H1 (cell line): ENCODE data around the gene TMEM63A. TPM values are rescaled to one million over a fixed set of nuclear protein-coding genes. Genes with fewer than 3 reads are reported as not detected.
"Not testable (repeated sequence)": the region's sequence is repeated elsewhere in the genome, so short reads cannot be mapped to it uniquely, and the experiment has no call there.

Experiments
- CTCF ChIA-PET: fragments of 300-600 bp; sonication (Branson Sonifier 250); formaldehyde crosslinking; loops from one replicate; lab custom pipeline; 2021; ENCODE audit not compliant: partially characterized antibody; lab: Charles Lee
- POLR2A ChIA-PET: fragments of 300-600 bp; sonication (Branson Sonifier 250); formaldehyde crosslinking; loops from one replicate; lab custom pipeline; 2021; ENCODE audit warnings: inconsistent platforms; ENCODE audit not compliant: partially characterized antibody; lab: Charles Lee
- DNase-seq, 2 experiments: peaks; one replicate each; pipeline versions ENCODE4 v3.0.0 to v3.0.0-alpha.2; 2010 to 2022; ENCODE audit warnings: low spot score in 2 of 2, low read depth in 1 of 2, mixed read lengths in 1 of 2
- FAIRE-seq: peaks from 2 replicates; lab custom pipeline; 2011; peaks lifted over from hg19 to GRCh38; lab: Jason Lieb, UNC
- H2AFZ ChIP-seq: 2 replicates; pipeline ENCODE4 v1.8.1; 2012; ENCODE audit warnings: low read length, inconsistent platforms
- H2AK5ac ChIP-seq: 2 replicates; pipeline ENCODE4 v1.6.1; 2013; ENCODE audit warnings: low read depth, low read length
- H2BK120ac ChIP-seq: replicated peaks from 2 replicates; pipeline ENCODE3; 2013; ENCODE audit warnings: low read depth, low read length, inconsistent platforms
- H2BK12ac ChIP-seq: 2 replicates; pipeline ENCODE4 v1.6.1; 2013; ENCODE audit warnings: low read depth, low read length
- H2BK15ac ChIP-seq: 2 replicates; pipeline ENCODE4 v1.6.1; 2013; ENCODE audit warnings: low read length
- H2BK20ac ChIP-seq: 2 replicates; pipeline ENCODE4 v1.6.1; 2013; ENCODE audit warnings: low read length
- H2BK5ac ChIP-seq: 2 replicates; pipeline ENCODE4 v1.6.1; 2013; ENCODE audit warnings: low read depth, low read length
- H3K14ac ChIP-seq: 2 replicates; pipeline ENCODE4 v1.6.1; 2013; ENCODE audit warnings: inconsistent platforms; ENCODE audit not compliant: insufficient read length
- H3K18ac ChIP-seq: 2 replicates; pipeline ENCODE4 v1.6.1; 2013; ENCODE audit warnings: low read length; ENCODE audit errors: extremely low read depth
- H3K23ac ChIP-seq: 2 replicates; pipeline ENCODE4 v1.6.1; 2013; ENCODE audit warnings: inconsistent platforms; ENCODE audit not compliant: insufficient read length
- H3K23me2 ChIP-seq: 2 replicates; pipeline ENCODE4 v1.6.1; 2013; ENCODE audit warnings: low read depth, low read length
- H3K27ac ChIP-seq: 2 replicates; pipeline ENCODE4 v1.6.1; 2011; ENCODE audit warnings: low read depth, low read length, inconsistent platforms
- H3K27me3 ChIP-seq, 4 experiments: replicated peaks in 1 of 4; 1 replicate in 1 of 4; 2 replicates in 3 of 4; pipeline versions ENCODE4 v1.6.1 to v1.8.1; 2011 to 2013; ENCODE audit warnings: low read length in 3 of 4, mild to moderate bottlenecking in 3 of 4, inconsistent platforms in 2 of 4, mixed read lengths in 2 of 4, moderate library complexity in 1 of 4; ENCODE audit not compliant: control insufficient read depth in 3 of 4, insufficient read depth in 3 of 4; ENCODE audit errors: extremely low read depth in 1 of 4
- H3K36me3 ChIP-seq, 4 experiments: 2 replicates each; pipeline versions ENCODE4 v1.6.1 to v1.8.1; 2011 to 2013; ENCODE audit warnings: mild to moderate bottlenecking in 4 of 4, low read length in 3 of 4, moderate library complexity in 2 of 4, control low read depth in 1 of 4, inconsistent platforms in 1 of 4; ENCODE audit not compliant: insufficient read depth in 4 of 4, control insufficient read depth in 2 of 4
- H3K4ac ChIP-seq: replicated peaks from 2 replicates; pipeline ENCODE3; 2013; ENCODE audit warnings: low read length, low read depth, mixed read lengths, inconsistent platforms; ENCODE audit not compliant: insufficient read length
- H3K4me1 ChIP-seq, 4 experiments: replicated peaks in 1 of 4; 1 replicate in 1 of 4; 2 replicates in 3 of 4; pipeline versions ENCODE4 v1.6.1 to v1.8.1; 2011 to 2013; ENCODE audit warnings: low read length in 3 of 4, inconsistent platforms in 2 of 4, mixed read lengths in 1 of 4; ENCODE audit not compliant: insufficient read depth in 4 of 4, control insufficient read depth in 3 of 4
- H3K4me2 ChIP-seq, 2 experiments: 2 replicates each; pipeline versions ENCODE4 v1.6.1 to v1.8.1; 2011 to 2013; ENCODE audit warnings: low read depth in 2 of 2, low read length in 2 of 2, control low read depth in 1 of 2, inconsistent platforms in 1 of 2, mild to moderate bottlenecking in 1 of 2; ENCODE audit not compliant: insufficient read depth in 1 of 2
- H3K4me3 ChIP-seq, 4 experiments: fragments of 200-600, 300-600 bp in 1 of 4; sonication (generic), shearing (Covaris generic), sonication (Bioruptor Twin) in 1 of 4; 2 replicates each; pipeline versions ENCODE4 v1.5.1 to v1.8.1; 2011 to 2016; ENCODE audit warnings: low read length in 4 of 4, low read depth in 3 of 4, control low read depth in 2 of 4, inconsistent platforms in 2 of 4, mild to moderate bottlenecking in 2 of 4, mixed read lengths in 1 of 4, moderate library complexity in 1 of 4; ENCODE audit not compliant: insufficient read depth in 2 of 4; ENCODE audit errors: extremely low read depth in 1 of 4
- H3K56ac ChIP-seq: replicated peaks from 2 replicates; pipeline ENCODE3; 2013; ENCODE audit warnings: low read depth, mild to moderate bottlenecking, mixed read lengths, low read length, inconsistent platforms; ENCODE audit not compliant: insufficient read length
- H3K79me1 ChIP-seq: 2 replicates; pipeline ENCODE4 v1.6.1; 2013; ENCODE audit warnings: low read depth, low read length, control low read depth
- H3K79me2 ChIP-seq, 2 experiments: 2 replicates each; pipeline versions ENCODE4 v1.6.1 to v1.8.1; 2012 to 2013; ENCODE audit warnings: low read length in 2 of 2, mild to moderate bottlenecking in 2 of 2, inconsistent platforms in 1 of 2; ENCODE audit not compliant: insufficient read depth in 2 of 2, control insufficient read depth in 1 of 2
- H3K9ac ChIP-seq, 4 experiments: replicated peaks in 1 of 4; 1 replicate in 1 of 4; 2 replicates in 3 of 4; pipeline versions ENCODE4 v1.6.1 to v1.8.1; 2011 to 2013; ENCODE audit warnings: low read depth in 3 of 4, low read length in 3 of 4, control low read depth in 2 of 4, mild to moderate bottlenecking in 2 of 4, moderate library complexity in 2 of 4, inconsistent platforms in 1 of 4; ENCODE audit errors: extremely low read depth in 1 of 4
- H3K9me3 ChIP-seq, 2 experiments: 2 replicates each; pipeline versions ENCODE4 v1.6.1 to v1.8.1; 2012 to 2013; ENCODE audit warnings: mild to moderate bottlenecking in 2 of 2, moderate library complexity in 2 of 2, control low read depth in 1 of 2, inconsistent platforms in 1 of 2, low read depth in 1 of 2, low read length in 1 of 2, mixed read lengths in 1 of 2; ENCODE audit not compliant: insufficient read depth in 2 of 2
- H4K20me1 ChIP-seq, 2 experiments: replicated peaks in 1 of 2; 2 replicates each; pipeline versions ENCODE3 to v1.8.1; 2011 to 2013; ENCODE audit warnings: inconsistent platforms in 2 of 2, low read length in 2 of 2, mild to moderate bottlenecking in 1 of 2; ENCODE audit not compliant: insufficient read depth in 2 of 2, control insufficient read depth in 1 of 2
- H4K5ac ChIP-seq: 2 replicates; pipeline ENCODE4 v1.6.1; 2013; ENCODE audit warnings: low read length, low read depth, mixed read lengths, inconsistent platforms; ENCODE audit not compliant: insufficient read length
- H4K8ac ChIP-seq: 2 replicates; pipeline ENCODE4 v1.8.0; 2013; ENCODE audit warnings: mild to moderate bottlenecking, moderate library complexity, low read length, inconsistent platforms; ENCODE audit not compliant: insufficient read depth; ENCODE audit errors: extremely low read depth
- H4K91ac ChIP-seq: replicated peaks from 2 replicates; pipeline ENCODE3; 2013; ENCODE audit warnings: low read length, mixed read lengths, inconsistent platforms; ENCODE audit not compliant: insufficient read length
- WGBS, 2 experiments: shearing (Covaris generic) in 1 of 2; methylation state at CpG; one replicate each; pipeline versions ENCODE4 v1.1.6 to v1.1.7; 2013 to 2015; ENCODE audit warnings: low lambda C conversion rate in 2 of 2, mixed read lengths in 2 of 2, inconsistent platforms in 1 of 2, low coverage in 1 of 2, missing lambda C conversion rate in 1 of 2; ENCODE audit not compliant: insufficient replicate concordance in 2 of 2, insufficient coverage in 1 of 2, insufficient read length in 1 of 2; ENCODE audit errors: extremely low coverage in 1 of 2, missing lambda C conversion rate in 1 of 2; 5-methylcytosine and 5-hydroxymethylcytosine counted together
- polyA plus RNA-seq, 7 experiments: library from polyadenylated mRNA; depleted of rRNA in 3 of 7; stranded (reverse) in 5 of 7; unstranded in 2 of 7; fragments of >200 nt in 5 of 7; fragments of 200-250 nt in 2 of 7; gene quantifications; 1 replicate in 5 of 7; 2 replicates in 1 of 7; 4 replicates in 1 of 7; pipeline versions ENCODE4 v1.2.1 to v1.2.3, GENCODE V29; 2011 to 2013; ENCODE audit warnings: missing spikeins in 2 of 7, mixed read lengths in 2 of 7
- total RNA-seq: library from RNA; stranded (reverse); fragmentation: NEBNext Ultra II Directional; extraction: Animal tissue kit (Norgen Biotek cat#: 25700); gene quantifications from 2 replicates; pipeline ENCODE4 v1.2.1, GENCODE V29; 2021

Gene TMEM63A
- total and polyA plus RNA-seq, 2 of the 8 experiments (the other 6 are each of a cell fraction or from before 2014, with no cell fraction given), result 26.1 to 55.4 TPM

DNA sequence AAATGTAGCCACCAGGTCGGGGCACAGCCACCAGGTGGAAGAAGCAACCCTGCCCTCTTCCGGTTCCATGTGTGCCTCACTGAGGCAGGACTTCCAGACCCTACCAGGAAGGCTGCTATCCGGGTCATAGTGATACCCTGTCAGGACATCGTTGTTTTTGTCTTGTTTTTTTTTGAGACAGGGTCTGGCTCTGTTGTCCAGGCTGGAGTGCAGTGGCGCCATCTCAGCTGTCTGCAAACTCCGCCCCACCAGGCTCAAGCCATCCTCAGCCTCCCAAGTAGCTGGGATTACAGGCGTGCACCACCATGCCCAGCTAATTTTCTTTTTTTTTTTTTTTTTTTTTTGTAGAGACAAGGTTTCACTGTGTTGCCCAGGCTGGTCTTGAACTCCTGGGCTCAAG is 67.1 kb downstream of the TMEM63A start:
- not testable (repeated sequence) for H4K5ac ChIP-seq, DNase-seq
- CTCF ChIA-PET, result interaction anchor here (1.4 to 8.4 kb wide), 4 partner anchors 11 to 340 kb away, joined by 3 to 50 read pairs (median 29); partner anchors contain the start of gene SRP9

More for the DNA sequence above, 67.1 kb downstream of the TMEM63A start:
- H2BK120ac ChIP-seq, H3K23ac ChIP-seq, H2AFZ ChIP-seq, H2AK5ac ChIP-seq, H2BK15ac ChIP-seq, H4K20me1 ChIP-seq, H3K9me3 ChIP-seq, H3K56ac ChIP-seq, H3K36me3 ChIP-seq, H2BK5ac ChIP-seq, H3K18ac ChIP-seq, H3K27me3 ChIP-seq, H4K91ac ChIP-seq, H4K8ac ChIP-seq, H3K4ac ChIP-seq, H3K4me2 ChIP-seq, H3K23me2 ChIP-seq, H3K4me3 ChIP-seq, H3K9ac ChIP-seq, H3K27ac ChIP-seq, H3K14ac ChIP-seq, H2BK20ac ChIP-seq, H2BK12ac ChIP-seq, FAIRE-seq: not testable (repeated sequence)
- peaks cover 12% of the 10 kb centered on the region for H3K79me1 ChIP-seq
- H3K4me1 ChIP-seq, result peaks cover 18 to 45% (median 31%) of the 10 kb centered on the region in 4 experiments
- 89% methylated on average over 1 of the region's 7 CpGs; no CpG with 5 or more reads in 1 of the 2 experiments for WGBS, 2 experiments
- peaks cover 0 to 27% of the 10 kb centered on the region in 2 experiments; a peak in 1 of 4 replicates for H3K79me2 ChIP-seq
- POLR2A ChIA-PET, result interaction anchor here (1.4 to 13.3 kb wide), 2 partner anchors 23 to 33 kb away, joined by 4 to 166 read pairs; partner anchors contain the start of gene SRP9
